Activated T-cell treated with anti-CD3 and anti-CD28 coated beads for 4 hours (primary cell): ENCODE measurements around the gene SPATA21.

Experiments used
- DNase-seq: peaks from one replicate; pipeline ENCODE4 v3.0.0-alpha.2; 2020

The SPATA21 gene

DNA sequence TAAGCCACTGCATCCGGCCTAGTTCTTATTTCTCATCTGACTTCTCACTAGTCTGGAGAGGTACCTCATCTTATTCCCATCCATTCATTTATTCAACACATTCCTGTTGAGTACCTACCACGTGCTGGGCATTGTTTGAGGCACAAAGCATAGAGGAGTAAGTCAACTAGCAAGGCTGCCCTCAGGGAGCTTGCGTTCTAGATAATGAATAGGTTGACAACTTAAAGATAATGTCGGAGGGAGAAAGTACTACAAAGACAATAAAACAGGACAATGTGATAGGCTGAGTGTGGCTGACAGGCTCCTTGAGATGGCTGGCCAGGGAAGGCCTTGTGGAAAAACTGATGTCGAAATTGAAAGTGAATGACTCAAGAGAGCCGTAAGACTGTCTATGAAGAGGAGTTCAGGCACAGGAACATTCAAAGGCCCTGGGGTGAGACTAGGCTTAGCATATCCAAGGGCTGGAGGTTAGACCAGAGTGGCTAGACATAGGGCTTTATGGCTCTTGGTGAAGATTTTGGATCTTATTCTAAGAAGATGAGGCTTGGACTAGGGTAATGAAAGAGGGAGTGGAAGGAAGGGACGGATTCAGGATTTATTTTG lies 18.3 kb downstream of the SPATA21 start:
- no peak for DNase-seq

DNA sequence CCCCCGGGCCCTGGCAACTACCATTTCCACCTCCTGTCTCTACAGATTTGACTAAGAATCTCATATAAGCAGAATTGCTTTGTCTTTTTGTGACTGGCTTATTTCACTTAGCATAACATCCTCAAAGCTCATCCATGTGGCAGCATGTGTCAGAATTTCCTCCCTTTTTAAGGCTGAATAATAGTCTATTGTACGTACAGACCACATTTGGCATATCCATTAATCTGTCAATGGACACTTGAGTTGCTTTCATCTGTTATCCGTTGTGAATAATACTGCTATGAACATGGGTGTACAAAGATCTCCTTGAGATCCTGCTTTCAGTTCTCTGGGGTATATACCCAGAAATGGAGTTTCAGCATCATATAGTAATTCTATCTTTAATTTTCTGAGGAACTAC lies 24.0 kb downstream of the SPATA21 start:
- DNase-seq = no peak

DNA sequence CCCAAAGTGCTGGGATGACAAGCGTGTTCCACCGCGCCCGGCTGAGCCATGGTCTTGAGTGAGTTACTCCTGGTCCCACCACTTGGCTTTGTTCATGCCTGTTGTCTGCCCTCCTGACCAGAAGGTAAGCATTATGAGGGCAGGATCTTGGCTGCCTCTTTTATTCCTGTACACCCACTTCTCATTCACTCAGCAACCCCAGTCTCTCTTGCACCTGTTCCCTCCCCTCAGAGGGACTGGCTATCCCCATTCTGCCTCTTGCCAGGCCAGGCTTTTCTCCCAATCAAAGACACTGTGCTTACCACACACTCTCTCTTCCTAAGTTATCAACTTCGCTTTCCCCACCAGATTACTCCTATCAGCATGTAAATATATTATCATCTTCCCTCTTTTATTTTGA lies 26.4 kb downstream of the SPATA21 start:
- DNase-seq = no peak

DNA sequence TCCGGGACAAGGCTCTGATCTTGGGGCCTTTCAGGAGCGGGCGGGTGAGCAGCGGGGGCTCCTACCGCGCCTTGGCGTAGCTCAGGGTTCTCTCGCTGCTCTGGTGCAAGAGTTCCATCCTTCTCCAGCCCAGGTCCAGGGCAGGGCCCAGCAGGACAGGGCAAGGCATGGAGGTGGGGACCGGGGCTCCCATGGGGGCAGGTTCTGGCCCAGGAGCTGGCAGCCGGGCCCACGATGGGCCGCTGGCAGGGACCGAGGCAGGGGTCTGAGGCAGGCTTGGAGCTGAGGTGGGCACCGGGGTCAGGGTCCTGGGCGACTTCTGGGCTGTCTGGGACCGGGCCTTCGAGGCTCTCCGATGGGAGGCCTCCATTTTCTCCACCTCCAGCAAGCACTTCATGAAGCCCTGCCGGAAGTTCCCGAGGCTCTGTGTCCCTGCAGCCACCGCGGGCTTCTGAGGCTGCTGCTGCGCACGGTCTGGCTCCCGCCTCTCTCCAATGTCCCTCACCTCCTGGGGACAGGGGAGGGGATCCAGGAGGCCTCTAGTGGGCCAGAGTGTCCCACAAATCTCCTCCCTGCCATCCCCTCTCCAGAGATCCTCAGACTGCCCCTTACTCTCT lies 27.6 kb downstream of the SPATA21 start:
- DNase-seq = no peak

DNA sequence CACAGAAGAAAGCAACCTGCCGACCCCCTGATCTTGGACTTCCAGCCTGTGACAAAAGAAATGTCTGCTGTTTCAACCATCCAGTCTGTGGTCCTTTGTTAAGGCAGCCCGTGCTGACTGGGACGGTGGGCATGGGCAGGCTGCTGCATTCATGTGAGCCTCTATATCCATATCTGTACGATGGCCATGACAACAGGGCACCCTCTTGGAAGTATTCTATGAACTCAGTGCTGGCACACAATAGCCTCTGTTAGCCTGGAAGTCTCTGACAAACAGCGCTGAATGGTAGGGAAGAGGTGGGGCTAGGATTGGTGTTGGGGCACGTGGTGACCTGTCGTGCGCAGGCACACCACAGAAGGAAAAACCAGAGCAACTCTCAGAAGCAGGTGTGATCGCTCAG lies 30.4 kb downstream of the SPATA21 start:
- DNase-seq = no peak

DNA sequence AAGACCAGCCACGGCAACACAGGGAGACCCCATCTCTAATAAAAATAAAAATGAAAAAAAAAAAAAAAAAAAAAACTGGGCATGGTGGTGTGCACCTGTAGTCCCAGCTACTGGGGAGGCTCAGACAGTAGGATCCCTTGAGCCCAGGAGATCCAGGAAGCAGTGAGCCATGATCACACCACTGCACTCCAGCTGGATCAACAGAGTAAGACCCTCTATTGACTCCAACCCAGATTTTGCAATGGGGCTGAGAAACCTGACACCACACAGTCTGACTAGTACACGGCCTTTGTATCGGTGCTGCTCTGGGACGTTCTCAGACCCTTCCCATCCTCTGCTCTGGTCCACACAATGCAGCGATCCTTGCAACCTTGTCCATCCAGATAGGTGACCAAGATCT lies 31.8 kb downstream of the SPATA21 start:
- no peak for DNase-seq

DNA sequence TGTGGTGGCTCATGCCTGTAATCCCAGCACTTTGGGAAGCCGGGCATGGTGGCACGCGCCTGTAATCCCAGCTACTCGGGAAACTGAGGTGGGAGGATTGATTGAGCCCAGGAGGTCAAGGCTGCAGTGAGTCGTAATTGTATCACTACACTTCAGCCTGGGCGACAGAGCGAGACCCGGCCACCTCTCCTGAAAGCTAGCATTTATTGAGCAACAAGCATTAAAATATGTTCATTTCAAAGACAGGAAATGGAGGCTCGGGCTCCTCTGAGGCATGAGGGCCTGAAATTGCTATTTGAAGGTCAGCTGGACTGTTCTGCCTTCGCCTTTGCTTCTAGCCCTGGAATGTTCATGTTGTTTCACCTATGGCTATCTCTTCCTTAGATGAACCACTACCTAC lies 34.5 kb downstream of the SPATA21 start:
- no peak for DNase-seq

DNA sequence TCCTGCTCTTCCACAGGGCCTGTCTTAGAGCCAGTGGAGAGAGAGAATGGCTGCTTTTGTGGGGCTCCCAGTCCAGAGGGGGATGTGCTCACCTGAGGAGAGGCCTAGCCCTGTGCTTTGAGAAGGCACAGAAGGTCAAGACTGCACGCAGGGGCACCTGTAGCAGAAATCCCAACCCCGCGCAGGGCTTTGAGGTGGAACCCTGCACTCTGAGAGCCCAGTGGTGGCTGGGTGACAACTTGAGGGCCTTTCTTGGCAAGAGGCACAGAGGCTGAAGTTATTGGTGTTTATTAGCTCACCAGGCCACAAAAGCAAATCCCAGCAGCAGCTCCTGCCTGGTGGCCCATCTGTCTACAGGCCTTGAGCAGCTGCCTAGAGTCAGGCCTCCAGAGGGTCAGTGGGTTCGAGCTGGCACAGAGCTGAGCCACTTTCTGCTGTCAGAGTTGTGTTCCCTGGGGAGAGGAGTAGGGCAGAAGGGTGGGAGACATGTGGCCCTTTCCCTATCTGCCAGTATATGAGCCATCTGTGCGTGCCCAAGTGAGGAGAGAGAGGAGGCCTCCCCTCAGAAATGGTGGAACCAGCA lies 38.8 kb downstream of the SPATA21 start:
- no peak for DNase-seq

DNA sequence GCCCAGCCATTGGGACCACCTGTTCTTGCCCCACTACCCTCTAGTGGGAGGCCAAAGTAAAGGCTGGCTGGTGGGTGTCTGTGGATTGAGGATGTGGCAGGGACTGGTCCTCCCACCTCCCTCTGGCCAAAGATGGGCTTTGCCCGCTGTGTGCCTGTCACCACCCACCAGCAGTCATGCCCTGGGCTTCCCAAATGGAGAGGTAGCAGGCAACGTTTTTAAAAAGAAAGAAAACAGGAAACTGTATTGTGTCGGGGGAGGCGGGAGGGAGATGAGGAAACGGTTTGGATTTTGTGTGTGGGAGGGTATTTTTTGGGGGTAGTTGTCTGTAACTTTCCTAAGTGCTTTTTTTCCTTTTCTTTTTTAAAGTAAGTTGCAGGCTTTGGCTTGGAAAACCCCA lies 40.1 kb downstream of the SPATA21 start:
- DNase-seq = no peak

DNA sequence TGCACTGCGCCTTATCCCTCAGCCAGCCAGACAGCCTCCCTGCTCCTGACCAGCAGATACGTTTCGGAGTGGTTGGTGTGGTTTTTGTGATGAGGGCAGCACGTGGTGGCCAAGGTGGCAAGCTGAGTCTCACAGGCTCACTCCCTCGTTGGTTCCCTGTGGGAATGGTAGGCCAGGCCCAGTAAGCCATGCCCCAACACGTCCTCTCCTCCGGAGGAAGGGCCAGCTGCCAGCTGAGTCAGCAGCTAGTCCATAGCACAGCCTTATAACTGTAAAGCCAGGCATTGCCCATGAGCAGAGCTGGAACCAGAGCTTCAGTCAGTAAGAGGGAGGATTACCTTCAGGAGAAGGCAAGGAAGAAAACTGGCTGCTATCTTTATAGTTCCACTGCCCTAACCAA lies 40.6 kb downstream of the SPATA21 start:
- no peak for DNase-seq

DNA sequence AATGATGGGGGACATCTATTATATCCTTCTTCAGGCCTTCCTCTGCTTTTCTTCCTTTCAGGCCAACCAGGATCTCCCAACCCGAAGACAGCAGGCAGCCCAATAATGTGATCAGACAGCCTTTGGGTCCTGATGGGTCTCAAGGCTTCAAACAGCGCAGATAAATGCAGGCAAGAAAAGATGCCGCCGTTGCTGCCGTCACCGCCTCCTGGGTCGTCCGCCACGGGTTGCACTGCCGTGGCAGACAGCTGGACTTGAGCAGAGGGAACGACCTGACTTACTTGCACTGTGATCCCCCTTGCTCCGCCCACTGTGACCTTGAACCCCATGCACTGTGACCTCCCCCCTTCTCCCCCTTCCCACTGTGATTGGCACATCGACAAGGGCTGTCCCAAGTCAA lies 42.2 kb downstream of the SPATA21 start:
- no peak for DNase-seq

DNA sequence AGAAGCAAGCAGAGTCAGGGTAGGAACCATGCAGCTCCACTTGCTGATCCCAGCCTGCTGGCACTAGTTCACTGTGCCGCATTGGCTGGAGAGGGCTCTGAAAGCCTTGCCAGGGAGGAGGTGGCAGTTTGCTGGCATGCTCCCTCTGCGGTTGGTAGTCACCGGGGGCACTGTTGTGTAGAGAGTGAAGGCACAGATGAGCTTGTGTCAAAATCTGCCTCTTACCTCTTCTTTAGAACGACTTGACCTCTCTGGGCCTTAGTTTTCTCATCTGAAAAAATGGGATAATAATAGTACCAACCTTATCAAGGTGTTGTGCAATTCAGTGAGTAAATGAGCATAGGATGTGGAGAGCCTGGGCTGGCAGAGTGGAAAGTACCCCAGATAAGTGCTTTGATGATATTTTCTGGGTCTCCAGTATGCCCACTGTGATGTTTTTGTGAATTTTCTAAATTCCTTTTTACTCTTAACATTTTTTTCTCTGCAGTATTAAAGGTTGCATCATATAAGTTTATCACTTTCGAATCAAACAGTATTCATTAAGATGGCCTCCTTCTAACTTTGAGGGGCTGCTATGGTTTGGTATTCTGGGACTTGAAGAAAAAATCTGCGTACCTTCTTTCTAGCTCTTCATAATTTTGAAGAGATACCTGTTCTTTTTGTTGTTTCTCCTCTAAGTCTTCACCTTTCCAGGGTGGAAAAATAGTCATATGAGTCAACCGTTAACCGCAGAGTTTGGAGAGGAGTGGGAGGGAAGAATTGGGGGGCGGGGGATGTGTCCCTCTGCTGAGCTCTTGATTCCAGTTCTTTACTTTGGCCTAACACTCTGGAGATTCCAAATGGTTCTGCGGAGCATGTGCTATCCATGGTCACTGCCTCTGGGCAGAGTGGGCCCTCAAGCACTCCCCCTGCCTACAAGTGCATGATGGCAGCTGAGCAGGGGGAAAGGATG lies 43.4 kb downstream of the SPATA21 start:
- DNase-seq = no peak

DNA sequence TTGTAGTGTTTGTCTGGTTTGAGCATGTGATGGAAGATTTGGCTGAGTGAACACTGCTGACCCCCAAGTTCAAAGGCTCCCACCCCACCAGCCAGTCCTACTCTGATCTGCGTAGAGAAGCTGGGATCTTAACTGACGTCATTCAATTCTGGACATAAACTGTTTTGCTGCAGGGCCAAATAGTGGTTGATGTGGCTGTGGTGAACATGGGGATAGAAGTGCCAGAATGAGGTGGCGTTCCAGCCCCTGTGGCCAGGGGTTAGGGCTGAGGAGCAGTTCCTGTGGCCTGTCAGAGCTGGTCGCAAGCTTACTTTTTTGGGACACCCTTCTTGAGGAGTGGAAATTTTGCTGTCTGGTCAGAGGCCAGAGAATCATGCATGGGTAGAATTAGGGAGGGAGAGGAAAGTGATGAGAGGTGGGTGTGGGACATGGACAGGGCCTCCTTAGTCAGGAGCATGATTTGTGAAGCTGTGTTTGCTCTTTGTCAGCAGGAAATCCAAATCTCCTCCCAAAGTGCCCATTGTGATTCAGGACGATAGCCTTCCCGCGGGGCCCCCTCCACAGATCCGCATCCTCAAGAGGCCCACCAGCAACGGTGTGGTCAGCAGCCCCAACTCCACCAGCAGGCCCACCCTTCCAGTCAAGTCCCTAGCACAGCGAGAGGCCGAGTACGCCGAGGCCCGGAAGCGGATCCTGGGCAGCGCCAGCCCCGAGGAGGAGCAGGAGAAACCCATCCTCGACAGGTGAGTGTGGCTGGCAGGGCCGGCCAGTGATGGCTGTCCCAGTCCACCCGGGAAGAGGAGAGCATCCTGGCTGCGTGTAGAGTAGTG lies 44.3 kb downstream of the SPATA21 start:
- DNase-seq = no peak

DNA sequence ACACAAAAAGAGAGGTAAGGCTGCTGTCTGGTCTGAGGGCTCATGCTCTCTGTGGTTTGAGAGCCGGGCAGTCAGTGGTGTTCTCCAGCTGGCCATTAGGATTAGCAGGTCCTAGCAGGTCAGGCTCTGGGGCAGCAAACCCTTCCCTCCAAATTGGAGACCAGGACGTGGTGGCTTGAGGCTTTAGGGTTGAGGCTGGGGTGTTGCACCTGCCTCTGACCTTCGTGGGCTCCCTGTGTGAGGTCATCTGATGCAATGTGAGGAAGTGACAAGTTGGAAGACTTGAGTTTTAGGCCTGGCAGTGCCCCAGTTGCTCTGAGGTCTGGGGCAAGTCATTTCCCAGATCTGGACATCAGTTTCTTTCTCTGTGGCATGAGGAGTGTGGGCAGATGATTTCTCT lies 45.8 kb downstream of the SPATA21 start:
- no peak for DNase-seq

DNA sequence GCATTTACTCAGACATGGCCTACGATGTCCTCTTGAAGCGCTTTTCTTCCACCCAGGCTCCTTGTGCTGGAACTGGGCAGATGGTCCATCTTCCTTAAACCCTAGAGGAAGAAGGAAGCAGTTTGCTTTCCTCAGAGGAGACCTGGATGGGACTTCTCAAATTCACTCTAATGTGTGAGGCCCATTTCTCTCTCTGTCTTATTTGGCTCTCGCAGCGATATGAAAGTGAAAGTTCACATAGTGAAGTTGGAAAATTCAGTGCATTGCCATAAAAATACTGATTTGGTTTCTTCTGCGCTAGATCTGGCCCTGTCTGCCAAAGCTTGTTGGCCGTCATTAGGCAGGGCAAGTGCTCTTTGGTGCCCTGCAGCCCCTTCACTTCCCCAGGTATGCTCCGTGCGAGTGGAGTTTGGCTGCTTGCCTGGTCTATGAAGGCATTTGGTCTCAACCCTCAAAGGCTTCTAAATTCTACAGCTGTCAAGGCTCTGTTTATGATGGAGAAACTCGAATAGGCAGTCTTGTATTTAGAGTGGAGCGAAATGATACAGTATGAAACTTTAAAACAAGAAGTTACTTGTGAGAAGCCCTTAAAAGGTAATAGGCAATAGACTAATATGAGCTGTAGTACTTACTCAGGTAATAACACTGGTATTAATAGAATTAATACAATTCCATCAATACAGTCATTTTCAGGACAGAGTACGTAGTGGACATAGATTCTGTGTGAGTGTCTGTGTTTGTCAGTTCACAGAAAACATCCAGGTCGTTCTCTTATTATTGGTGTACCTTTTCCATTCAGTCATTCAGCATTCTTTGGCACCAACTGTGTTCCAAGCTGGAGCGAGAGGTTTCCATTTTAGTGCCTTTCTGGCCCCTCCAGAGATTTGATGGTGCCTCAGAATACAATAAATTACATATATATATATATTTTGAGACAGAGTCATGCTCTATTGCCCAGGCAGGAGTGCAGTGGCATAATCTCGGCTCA lies 49.7 kb downstream of the SPATA21 start:
- no peak for DNase-seq

DNA sequence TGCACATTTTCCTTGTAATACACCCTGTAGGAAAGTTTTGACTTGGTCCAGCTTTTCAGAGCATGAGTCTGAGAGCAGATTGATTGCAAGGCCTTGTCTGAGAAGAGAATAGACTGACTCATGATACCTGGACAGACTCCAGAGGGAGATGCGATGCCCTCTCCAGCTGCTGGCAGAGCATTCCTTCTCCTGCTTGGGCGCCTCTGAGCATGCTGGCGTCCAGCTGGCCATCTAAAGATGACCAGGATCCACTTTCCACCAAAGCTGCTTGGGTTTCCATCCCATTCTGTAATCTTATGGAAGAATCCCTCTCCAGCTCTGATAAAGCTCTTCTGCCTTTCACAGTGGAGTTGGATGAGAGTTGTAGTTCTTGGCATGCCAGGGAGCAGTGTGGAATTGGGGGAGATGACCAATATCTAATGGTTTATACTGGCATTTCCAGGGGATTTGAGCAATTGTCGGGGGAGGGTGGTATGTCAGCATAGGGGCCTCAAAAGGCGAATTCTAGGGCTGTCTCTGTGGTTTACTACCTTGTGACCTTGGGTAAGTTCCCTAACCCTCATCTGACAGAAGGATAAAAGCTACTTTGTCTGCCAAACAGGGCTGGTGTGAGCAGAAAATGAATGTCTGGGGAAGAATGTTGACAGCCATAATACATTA lies 50.6 kb downstream of the SPATA21 start:
- DNase-seq = no peak

DNA sequence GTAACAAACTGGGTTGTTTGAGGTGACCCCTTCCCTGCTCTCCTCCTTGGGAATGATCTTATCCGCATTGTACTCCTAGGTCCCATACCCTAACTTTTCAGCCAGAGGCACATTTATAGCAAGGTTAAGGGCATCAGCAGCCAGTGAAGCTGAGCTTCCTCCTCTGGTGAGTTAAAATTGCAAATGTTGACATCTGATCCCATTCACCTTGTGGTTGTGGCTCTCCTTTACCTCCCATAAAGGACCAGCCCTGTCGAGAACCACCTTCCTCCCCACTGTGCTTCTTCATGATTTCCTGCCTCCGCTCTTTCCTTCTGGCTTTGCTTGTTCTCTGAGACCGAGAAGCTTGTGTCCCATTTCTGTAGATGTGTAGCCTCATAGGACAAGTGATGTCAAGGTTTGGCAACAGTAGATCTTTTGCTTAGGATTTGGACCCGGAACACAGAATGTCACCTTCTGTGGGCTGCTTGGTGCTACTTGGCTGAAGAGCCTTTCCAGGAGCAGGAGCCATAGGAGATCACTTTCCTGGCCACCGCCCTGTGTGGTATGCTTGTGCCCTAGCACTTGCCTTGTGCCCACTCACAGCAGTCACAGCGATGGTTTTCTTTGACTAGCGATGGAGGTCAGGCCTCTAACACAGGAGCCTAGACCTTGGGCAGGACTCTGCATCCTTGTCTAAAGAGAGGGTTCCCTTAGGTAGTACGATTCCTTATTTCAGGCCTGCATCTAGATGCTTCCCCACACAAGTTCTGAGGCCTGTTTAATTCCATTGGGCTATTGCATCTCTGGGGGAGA lies 51.4 kb downstream of the SPATA21 start:
- DNase-seq = no peak

DNA sequence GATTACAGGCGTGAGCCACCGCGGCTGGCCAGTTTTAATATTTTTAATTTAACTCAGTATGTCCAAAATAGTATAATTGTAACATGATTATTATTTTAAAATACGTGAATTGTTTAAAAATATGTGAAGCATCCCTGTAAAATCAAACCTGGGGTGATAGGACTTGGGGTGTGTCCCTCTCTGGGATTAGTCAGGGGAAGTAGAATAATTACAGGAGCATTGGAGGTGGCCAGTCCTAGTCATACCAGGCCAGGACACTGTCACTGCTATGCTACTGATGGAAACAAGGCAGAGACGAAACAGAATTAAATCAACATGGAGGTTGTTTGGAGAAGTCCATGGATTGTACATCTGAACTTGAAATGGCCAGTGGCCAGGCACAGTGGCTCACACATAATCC lies 53.3 kb downstream of the SPATA21 start:
- no peak for DNase-seq

DNA sequence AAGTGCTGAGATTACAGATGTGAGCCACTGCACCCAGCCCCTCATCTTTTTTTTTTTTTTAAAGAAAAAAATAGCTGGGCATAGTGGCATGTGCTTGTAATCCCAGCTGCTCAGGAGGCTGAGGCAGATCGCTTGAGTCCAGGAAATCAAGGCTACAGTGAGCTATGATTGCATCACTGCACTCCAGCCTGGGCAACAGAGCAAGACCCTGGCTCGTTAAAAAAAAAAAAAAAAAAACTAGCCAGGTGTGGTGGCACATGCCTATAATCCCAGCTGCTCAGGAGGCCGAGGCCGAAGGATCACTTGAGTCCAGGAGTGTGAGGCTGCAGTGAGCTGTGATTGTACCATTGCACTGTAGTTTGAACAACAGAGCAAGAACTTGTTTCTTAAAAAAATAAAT lies 56.4 kb downstream of the SPATA21 start:
- DNase-seq = no peak

DNA sequence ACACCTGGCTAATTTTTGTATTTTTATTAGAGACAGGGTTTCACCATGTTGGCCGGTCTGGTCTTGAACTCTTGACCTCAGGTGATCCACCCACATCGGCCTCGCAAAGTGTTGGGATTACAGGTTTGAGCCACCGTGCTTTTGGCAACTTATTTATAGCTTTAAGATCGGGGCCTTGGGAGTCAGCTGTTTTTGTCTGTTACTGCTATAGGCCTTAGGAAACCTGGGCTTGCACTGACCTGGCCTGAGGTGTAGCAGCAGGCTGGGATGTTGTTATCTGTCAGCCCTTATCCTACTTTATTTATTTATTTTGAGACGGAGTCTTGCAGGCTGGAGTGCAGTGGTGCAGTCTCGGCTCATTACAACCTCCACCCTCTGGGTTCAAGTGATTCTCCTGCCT lies 58.8 kb downstream of the SPATA21 start:
- DNase-seq = no peak
